Tibial artery (tissue), 4 donors: ENCODE results near the gene MORF4L2.

Experiments
- DNase-seq, 2 donors: peaks; one replicate each; pipeline ENCODE4 v3.0.0-alpha.2; 2019
- H3K27ac ChIP-seq, 2 donors: fragments of 200-600 bp; sonication (generic) in 1 of 2; 1 replicate in 1 of 2; 2 replicates in 1 of 2; pipeline ENCODE4 v1.5.1; 2018 to 2019; ENCODE audit warnings: mild to moderate bottlenecking in 1 of 2
- H3K27me3 ChIP-seq, 2 donors: fragments of 200-600 bp; sonication (generic) in 1 of 2; one replicate each; pipeline versions ENCODE4 v1.5.1 to v1.6.0; 2016 to 2019
- H3K36me3 ChIP-seq, 3 donors: fragments of 200-600 bp; sonication (generic) in 2 of 3; one replicate each; pipeline ENCODE4 v1.5.1; 2016 to 2019; ENCODE audit warnings: mild to moderate bottlenecking in 2 of 3
- H3K4me1 ChIP-seq, 4 donors: fragments of 200-600 bp; sonication (generic) in 2 of 4; 1 replicate in 3 of 4; 2 replicates in 1 of 4; pipeline ENCODE4 v1.5.1; 2016 to 2019
- H3K4me3 ChIP-seq, 2 donors: fragments of 200-600 bp; sonication (generic) in 1 of 2; 1 replicate in 1 of 2; 2 replicates in 1 of 2; pipeline ENCODE4 v1.5.1; 2018 to 2019; ENCODE audit warnings: mild to moderate bottlenecking in 2 of 2
- H3K9me3 ChIP-seq, 3 donors: fragments of 200-600 bp; sonication (generic) in 1 of 3; one replicate each; pipeline ENCODE4 v1.5.1; 2016 to 2019
- CTCF ChIP-seq, 2 experiments: fragments of 200-600 bp in 1 of 2; fragments of 450-650 bp in 1 of 2; IDR thresholded peaks; one replicate each; pipeline ENCODE4 v1.5.1; 2017 to 2019; ENCODE audit warnings: antibody characterized with exemption in 2 of 2, mild to moderate bottlenecking in 1 of 2, moderate library complexity in 1 of 2
- intact Hi-C: fragments of 100-400 bp; cut with DNase I; formaldehyde crosslinking; loops from one replicate; pipeline ENCODE4 v1.15.0; 2023; ENCODE audit warnings: low total_unique reads

MORF4L2 gene

GRCh38 chrX:103686199-103687072 is at the start of gene MORF4L2:
TSS of gene MORF4L2 (minus strand) at chrX:103686699. CDS start at chrX:103677027, 9,672 bp downstream.
- peak; percentile 94 to 96 for DNase-seq
- H3K4me1 ChIP-seq: peaks cover 0 to 21% (median 1%) of the 10 kb centered on the region in 4 donors
- intact Hi-C loops: loop anchor here (5.0 kb wide), 2 partner anchors 144 to 1089 kb away; partner anchors contain the start of gene ARMCX5
- no peaks in the 10 kb centered on the region for H3K9me3 ChIP-seq
- H3K36me3 ChIP-seq: peaks cover 0 to 6% (median 5%) of the 10 kb centered on the region in 3 donors
- no peaks in the 10 kb centered on the region for H3K27me3 ChIP-seq
- peak within 1 kb of the TSS; percentile 64 to 69 for H3K4me3 ChIP-seq
- H3K27ac ChIP-seq: peak within 1 kb of the TSS; percentile 93 to 97
- no peak for TF ChIP-seq CTCF (IDR thresholded peaks at IDR 0.05)

GRCh38 chrX:103734125-103734760 is 47.7 kb upstream of the MORF4L2 start:
- H3K4me3 ChIP-seq: no peak overlapping the region
- no peaks in the 10 kb centered on the region for H3K9me3 ChIP-seq
- intact Hi-C loops: no loop called here
- no peak for TF ChIP-seq CTCF (IDR thresholded peaks at IDR 0.05)
- H3K27me3 ChIP-seq: no peaks in the 10 kb centered on the region
- no peaks in the 10 kb centered on the region for H3K4me1 ChIP-seq
- H3K27ac ChIP-seq: no peak overlapping the region
- no peak for DNase-seq
- H3K36me3 ChIP-seq: no peaks in the 10 kb centered on the region

- intact Hi-C loops: no loop called here
- no peaks in the 10 kb centered on the region for H3K27me3 ChIP-seq
- no peak overlapping the region for H3K4me3 ChIP-seq
- DNase-seq: no peak
- no peaks in the 10 kb centered on the region for H3K9me3 ChIP-seq
- H3K4me1 ChIP-seq: no peaks in the 10 kb centered on the region
- no peak for TF ChIP-seq CTCF (IDR thresholded peaks at IDR 0.05)
- H3K36me3 ChIP-seq: no peaks in the 10 kb centered on the region
- no peak overlapping the region for H3K27ac ChIP-seq
Observed at GRCh38 chrX:103733017-103733416, 46.5 kb upstream of the MORF4L2 start.

GRCh38 chrX:103730796-103731493 is 44.4 kb upstream of the MORF4L2 start:
- Histone ChIP-seq H3K4me1 (no peaks in the 10 kb centered on the region), H3K4me3 (no peak overlapping the region), H3K27ac (no peak overlapping the region), H3K9me3 (no peaks in the 10 kb centered on the region), H3K36me3 (no peaks in the 10 kb centered on the region), H3K27me3 (no peaks in the 10 kb centered on the region)
- no peak for DNase-seq
- intact Hi-C loops: no loop called here
- TF ChIP-seq CTCF (IDR thresholded peaks at IDR 0.05): no peak

- Histone ChIP-seq H3K4me1 (no peaks in the 10 kb centered on the region), H3K27me3 (no peaks in the 10 kb centered on the region), H3K9me3 (no peaks in the 10 kb centered on the region), H3K4me3 (no peak overlapping the region), H3K27ac (no peak overlapping the region), H3K36me3 (no peaks in the 10 kb centered on the region)
- intact Hi-C loops: no loop called here
- no peak for TF ChIP-seq CTCF (IDR thresholded peaks at IDR 0.05)
- DNase-seq: no peak
Observed at GRCh38 chrX:103730147-103730795, 43.8 kb upstream of the MORF4L2 start.
